Right lobe of liver (tissue), 6 donors: ENCODE measurements around the gene C13orf46. TPM values are rescaled to one million over a fixed set of nuclear protein-coding genes. Genes with fewer than 3 reads are reported as not detected.

Source experiments
- ATAC-seq, 4 donors: fragments of 200-7000 bp; cut with Tn5 transposase; one replicate each; pipeline ENCODE4 v1.9.1; 2020; ENCODE audit warnings: mild to moderate bottlenecking in 4 of 4, moderate library complexity in 4 of 4
- DNase-seq, 3 donors: peaks; one replicate each; pipeline ENCODE4 v3.0.0-alpha.2; 2020
- H3K27ac ChIP-seq, 3 donors: fragments of 200-600 bp; one replicate each; pipeline ENCODE4 v1.8.0; 2022
- H3K27me3 ChIP-seq, 2 donors: fragments of 200-600 bp; one replicate each; pipeline ENCODE4 v1.8.0; 2022
- H3K36me3 ChIP-seq, 4 donors: fragments of 200-600 bp; sonication (generic) in 1 of 4; one replicate each; pipeline versions ENCODE4 v1.5.1 to v1.8.0; 2017 to 2022; ENCODE audit warnings: control low read depth in 1 of 4
- H3K4me1 ChIP-seq, 4 donors: fragments of 200-600 bp; sonication (generic) in 1 of 4; one replicate each; pipeline versions ENCODE4 v1.5.1 to v1.8.0; 2017 to 2022; ENCODE audit warnings: control low read depth in 1 of 4
- H3K4me3 ChIP-seq, 3 donors: fragments of 200-600 bp; one replicate each; pipeline ENCODE4 v1.8.0; 2022
- H3K9me3 ChIP-seq, 4 donors: fragments of 200-600 bp; sonication (generic) in 1 of 4; one replicate each; pipeline versions ENCODE4 v1.5.1 to v1.8.0; 2017 to 2022; ENCODE audit warnings: control low read depth in 1 of 4
- POLR2A ChIP-seq: fragments of 450-650 bp; IDR thresholded peaks from one replicate; pipeline ENCODE4 v1.6.1; 2017; ENCODE audit warnings: antibody characterized with exemption, mild to moderate bottlenecking
- WGBS: methylation state at CpG from one replicate; pipeline ENCODE4 v1.1.6; 2018; ENCODE audit warnings: low coverage, low lambda C conversion rate; ENCODE audit not compliant: insufficient coverage; ENCODE audit errors: missing lambda C conversion rate; 5-methylcytosine and 5-hydroxymethylcytosine counted together
- intact Hi-C, 2 donors: fragments of 100-400 bp; cut with DNase I; formaldehyde crosslinking; loops; one replicate each; pipeline versions ENCODE4 v1.11.2 to v1.14.1; 2022
- total RNA-seq, 6 experiments: library from RNA; depleted of rRNA in 2 of 6; stranded (reverse); fragments of >200 nt in 2 of 6; fragmentation: NEBNext Ultra II Directional in 3 of 6; extraction: Animal tissue kit (Norgen Biotek cat#: 25700) in 3 of 6; gene quantifications; one replicate each; pipeline versions ENCODE4 v1.1.0 to v1.2.4, GENCODE V29; 2016 to 2023
- TF ChIP-seq, protein P1 (sequence below), 4 donors: fragments of 200-600 bp in 3 of 4; fragments of 450-650 bp in 1 of 4; IDR thresholded peaks; one replicate each; pipeline versions ENCODE4 v1.5.1 to v1.8.0; 2016 to 2022; ENCODE audit warnings: antibody characterized with exemption in 4 of 4, mild to moderate bottlenecking in 2 of 4
- donor health status: DM: no; HTN: yes; CAD: no.
- donor health status: DM: no; HTN: no; CAD: no.
- donor health status: DM: no; HTN: no; CAD: no.
- donor health status: DM: no; HTN: yes; CAD: no.
- donor health status: DM: no; HTN: yes; CAD: no.

The C13orf46 gene
- total RNA-seq, 6 experiments from 2014 or later, result 0.04 to 1.1 (median 0.60) TPM

DNA sequence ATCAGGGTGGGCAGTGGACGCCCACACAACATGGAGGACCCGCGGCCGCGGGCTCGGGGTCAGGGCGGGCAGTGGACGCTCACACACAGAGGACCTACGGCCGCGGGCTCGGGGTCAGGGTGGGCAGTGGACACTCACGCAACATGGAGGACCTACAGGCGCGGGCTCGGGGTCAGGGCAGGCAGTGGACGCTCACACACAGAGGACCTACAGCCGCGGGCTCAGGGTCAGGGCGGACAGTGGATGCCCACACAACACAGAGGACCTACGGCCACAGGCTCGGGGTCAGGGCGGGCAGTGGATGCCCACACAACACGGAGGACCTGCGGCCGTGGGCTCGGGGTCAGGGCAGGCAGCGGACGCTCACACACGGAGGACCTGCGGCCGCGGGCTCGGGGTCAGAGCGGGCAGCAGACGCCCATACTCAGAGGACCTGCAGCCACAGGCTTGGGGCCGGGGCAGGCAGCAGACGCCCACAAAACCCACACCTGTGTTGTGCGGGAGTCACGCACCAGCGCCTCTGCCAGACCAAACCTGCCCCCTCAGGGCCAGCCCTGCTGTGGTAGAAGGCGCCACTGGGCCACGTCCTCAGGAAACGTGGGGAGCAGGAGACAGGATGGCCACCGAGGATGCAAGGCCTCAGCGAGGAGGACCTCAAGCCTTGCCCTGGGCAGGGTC is 27.6 kb upstream of the C13orf46 start:
- TF ChIP-seq, protein P1, sequence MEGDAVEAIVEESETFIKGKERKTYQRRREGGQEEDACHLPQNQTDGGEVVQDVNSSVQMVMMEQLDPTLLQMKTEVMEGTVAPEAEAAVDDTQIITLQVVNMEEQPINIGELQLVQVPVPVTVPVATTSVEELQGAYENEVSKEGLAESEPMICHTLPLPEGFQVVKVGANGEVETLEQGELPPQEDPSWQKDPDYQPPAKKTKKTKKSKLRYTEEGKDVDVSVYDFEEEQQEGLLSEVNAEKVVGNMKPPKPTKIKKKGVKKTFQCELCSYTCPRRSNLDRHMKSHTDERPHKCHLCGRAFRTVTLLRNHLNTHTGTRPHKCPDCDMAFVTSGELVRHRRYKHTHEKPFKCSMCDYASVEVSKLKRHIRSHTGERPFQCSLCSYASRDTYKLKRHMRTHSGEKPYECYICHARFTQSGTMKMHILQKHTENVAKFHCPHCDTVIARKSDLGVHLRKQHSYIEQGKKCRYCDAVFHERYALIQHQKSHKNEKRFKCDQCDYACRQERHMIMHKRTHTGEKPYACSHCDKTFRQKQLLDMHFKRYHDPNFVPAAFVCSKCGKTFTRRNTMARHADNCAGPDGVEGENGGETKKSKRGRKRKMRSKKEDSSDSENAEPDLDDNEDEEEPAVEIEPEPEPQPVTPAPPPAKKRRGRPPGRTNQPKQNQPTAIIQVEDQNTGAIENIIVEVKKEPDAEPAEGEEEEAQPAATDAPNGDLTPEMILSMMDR (IDR thresholded peaks at IDR 0.05), result no peak
- TF ChIP-seq POLR2A, result no peak
- ATAC-seq (no peak), DNase-seq (peak in 2 of 3 donors; percentile 10 to 40)
- Histone ChIP-seq H3K27ac (no peak overlapping the region), H3K36me3 (no peaks in the 10 kb centered on the region), H3K4me1 (no peaks in the 10 kb centered on the region), H3K27me3 (no peaks in the 10 kb centered on the region), H3K9me3 (no peaks in the 10 kb centered on the region), H3K4me3 (no peak overlapping the region)
- intact Hi-C loops, result no loop called here
- 90% methylated on average over 2 of the region's 46 CpGs for WGBS

DNA sequence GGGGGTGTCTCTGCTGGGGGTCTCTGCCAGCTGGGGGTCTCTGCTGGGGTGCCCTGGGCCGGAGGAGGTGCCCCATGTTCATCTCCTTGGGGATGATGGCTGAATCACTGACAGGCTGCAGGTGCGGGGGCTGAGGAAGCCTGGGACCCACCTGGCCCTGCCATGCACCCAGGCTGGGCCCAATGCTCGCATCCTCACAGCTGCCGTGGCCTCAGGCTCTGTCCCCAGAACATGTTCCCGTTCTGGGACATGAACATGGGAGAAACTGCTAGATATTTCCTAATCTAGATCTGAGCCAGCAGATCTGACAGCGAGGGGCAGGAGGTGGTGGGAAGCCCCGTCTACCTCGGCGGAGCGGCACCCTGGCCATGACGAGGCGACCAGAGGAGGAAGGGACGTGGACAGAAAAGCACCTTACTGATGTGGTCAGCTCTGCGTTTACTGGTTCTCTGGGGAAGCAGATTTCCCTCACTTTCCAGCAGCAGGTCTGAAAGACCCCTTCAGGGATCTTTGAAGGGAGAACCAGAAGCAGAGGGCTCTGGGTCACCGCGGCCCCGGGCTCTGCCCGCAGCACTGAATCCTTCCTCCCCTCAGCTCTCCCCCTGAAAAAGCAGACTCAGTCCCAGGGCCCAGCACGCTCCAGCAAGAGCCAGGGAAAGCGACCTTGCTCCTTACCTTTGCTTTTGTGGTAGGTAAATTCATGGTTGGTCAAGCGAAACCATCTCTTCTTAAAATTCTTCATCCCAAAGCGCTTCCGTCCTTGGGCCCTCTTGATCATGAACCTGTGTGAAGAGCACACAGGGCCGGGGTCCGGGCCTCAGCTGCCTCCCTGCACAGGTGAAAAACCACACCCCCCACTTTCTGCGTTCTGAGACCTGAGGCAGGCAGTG is 26.5 kb upstream of the C13orf46 start:
- Histone ChIP-seq H3K4me3 (no peak overlapping the region), H3K36me3 (no peaks in the 10 kb centered on the region), H3K9me3 (no peaks in the 10 kb centered on the region), H3K4me1 (no peaks in the 10 kb centered on the region), H3K27me3 (no peaks in the 10 kb centered on the region), H3K27ac (no peak overlapping the region)
- DNase-seq (peak in 2 of 3 donors; percentile 13 to 44), ATAC-seq (no peak)
- intact Hi-C loops, result no loop called here
- WGBS, result 85% methylated on average over 10 of the region's 26 CpGs
- TF ChIP-seq POLR2A, result no peak
- TF ChIP-seq, protein P1 (IDR thresholded peaks at IDR 0.05), result no peak

DNA sequence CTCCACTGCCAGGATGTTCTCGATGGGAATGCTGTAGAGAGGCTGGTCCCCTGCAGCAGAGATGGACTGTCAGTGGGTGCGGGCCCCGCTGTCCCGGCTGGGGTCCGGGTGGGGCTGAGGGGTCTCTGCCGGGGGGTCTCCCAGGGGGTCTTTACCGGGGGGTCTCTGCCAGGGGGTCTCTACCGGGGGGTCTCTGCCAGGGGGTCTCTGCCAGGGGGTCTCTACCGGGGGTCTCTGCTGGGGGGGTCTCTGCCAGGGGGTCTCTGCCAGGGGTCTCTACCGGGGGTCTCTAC is 25.7 kb upstream of the C13orf46 start:
- WGBS, result no CpG with 5 or more reads among the region's 10 CpGs
- H3K36me3 ChIP-seq, result no peaks in the 10 kb centered on the region
- no peaks in the 10 kb centered on the region for H3K27me3 ChIP-seq
- ATAC-seq (no peak), DNase-seq (peak in 1 of 3 donors; percentile 24)
- H3K4me1 ChIP-seq, result no peaks in the 10 kb centered on the region
- intact Hi-C loops, result no loop called here
- H3K27ac ChIP-seq, result no peak overlapping the region
- no peaks in the 10 kb centered on the region for H3K9me3 ChIP-seq
- TF ChIP-seq, protein P1 (IDR thresholded peaks at IDR 0.05), result no peak
- no peak for TF ChIP-seq POLR2A
- H3K4me3 ChIP-seq, result no peak overlapping the region

DNA sequence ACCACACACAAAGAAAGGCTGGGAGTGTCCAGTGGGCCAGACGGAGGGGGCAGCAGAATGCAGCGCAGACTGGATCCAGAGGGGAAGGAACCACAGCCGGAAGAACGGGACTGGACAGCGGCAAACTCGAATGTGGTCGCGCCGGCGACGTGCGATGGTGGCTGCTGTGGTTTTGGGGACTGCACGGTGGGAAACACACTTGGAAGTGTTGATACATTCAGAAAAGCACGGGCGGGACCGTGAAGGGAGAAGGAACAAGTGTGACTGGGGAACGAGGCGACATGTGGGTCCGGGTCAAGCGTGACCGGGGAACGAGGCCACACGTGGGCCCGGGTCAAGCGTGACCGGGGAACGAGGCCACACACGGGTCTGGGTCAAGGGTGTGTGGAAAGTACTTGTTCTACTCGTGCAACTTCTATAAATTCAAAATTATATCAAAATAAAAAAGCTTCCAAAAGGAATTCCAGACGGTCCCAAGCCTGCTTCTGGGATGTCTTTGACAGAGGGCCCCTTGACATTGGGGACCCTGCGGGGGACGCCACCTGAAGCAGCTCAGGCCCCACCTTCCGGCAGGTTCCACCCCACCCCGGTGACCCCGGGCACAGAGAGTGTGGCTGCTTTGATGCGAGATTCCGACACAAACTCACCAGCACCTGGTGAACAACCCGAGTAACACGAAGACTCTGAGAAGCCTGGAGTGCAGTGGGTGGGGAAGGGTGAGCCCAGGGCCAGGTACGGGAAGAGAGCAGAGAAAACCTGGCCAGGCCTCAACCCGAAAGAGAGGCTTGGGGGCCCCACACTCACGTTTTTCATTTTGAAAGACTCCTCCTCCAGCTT is 25.1 kb upstream of the C13orf46 start:
- ATAC-seq, result no peak
- intact Hi-C loops, result no loop called here
- TF ChIP-seq, protein P1 (IDR thresholded peaks at IDR 0.05), result no peak
- no peak for TF ChIP-seq POLR2A
- Histone ChIP-seq H3K36me3 (no peaks in the 10 kb centered on the region), H3K4me3 (no peak overlapping the region), H3K9me3 (no peaks in the 10 kb centered on the region), H3K27ac (no peak overlapping the region), H3K27me3 (no peaks in the 10 kb centered on the region), H3K4me1 (no peaks in the 10 kb centered on the region)
- peak in 2 of 3 donors; percentile 5 to 40 for DNase-seq
- WGBS, result 81% methylated on average over 28 of the region's 42 CpGs
